Fibroblast of the aortic adventitia (primary cell): ENCODE data around the gene XYLT1. TPM values are rescaled to one million over a fixed set of nuclear protein-coding genes. Genes with fewer than 3 reads are reported as not detected.

Experiments used
- DNase-seq: peaks from one replicate; pipeline ENCODE4 v3.0.0-alpha.2; 2010; ENCODE audit warnings: low read depth
- H3K4me3 ChIP-seq: 2 replicates; pipeline ENCODE4 v1.5.1; 2011; ENCODE audit warnings: low read depth, mild to moderate bottlenecking, control low read depth, low read length, moderate library complexity
- CTCF ChIP-seq: IDR thresholded peaks from 2 replicates; pipeline ENCODE4 v1.5.1; 2011; ENCODE audit warnings: mild to moderate bottlenecking, low read length, control low read depth, inconsistent platforms; ENCODE audit not compliant: insufficient read depth
- total RNA-seq: library from RNA; depleted of rRNA; stranded (reverse); fragments of >200 nt; gene quantifications from 2 replicates; pipeline ENCODE4 v1.2.3, GENCODE V29; 2012; ENCODE audit warnings: low replicate concordance

The XYLT1 gene
- total RNA-seq, 1 donor = 32.7 TPM

GRCh38 chr16:17467923-17468540 lies 2.7 kb downstream of the XYLT1 start:
- TF ChIP-seq CTCF = peak; percentile 89
- peak; percentile 85 for DNase-seq
- H3K4me3 ChIP-seq = peak overlapping the region; percentile 75

DNA sequence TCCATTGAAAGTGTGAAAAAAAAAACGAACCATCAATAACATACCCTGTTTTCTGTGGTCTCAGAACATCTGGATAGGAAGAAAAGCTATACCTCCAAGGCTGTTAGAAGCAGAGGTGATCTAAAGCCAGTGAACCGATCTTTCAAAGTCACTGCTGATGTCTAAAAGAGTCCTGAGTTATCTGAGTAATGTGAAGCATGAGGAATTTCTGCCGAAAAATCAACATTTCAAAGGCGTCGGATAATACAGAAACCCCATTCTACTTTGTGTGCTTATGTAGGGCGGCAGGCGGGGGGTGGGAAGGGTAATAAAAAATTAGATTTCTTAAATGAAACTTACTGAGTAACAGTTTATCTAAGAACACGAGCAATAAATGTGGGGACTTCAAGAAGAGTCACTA lies 3.9 kb downstream of the XYLT1 start:
- no peak overlapping the region for H3K4me3 ChIP-seq
- no peak for DNase-seq
- no peak for TF ChIP-seq CTCF

DNA sequence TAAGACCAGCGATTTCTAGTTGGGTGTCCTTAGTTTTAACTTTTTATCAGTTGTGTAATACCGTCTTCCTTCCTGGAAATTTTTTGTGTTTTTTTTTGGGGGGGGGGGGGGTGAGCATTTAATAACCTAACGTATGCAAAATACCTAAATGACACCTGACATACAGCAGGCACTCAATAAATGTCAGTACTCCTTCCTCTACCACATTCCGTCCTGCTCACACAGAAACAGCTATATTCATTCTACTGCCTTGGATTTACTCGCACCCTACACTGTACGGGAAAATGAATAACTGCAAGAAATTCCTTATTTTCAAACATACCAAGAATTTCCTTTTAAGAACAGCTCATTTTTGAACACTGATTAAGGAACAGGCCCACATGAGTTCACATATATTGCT lies 5.3 kb downstream of the XYLT1 start:
- H3K4me3 ChIP-seq = no peak overlapping the region
- no peak for DNase-seq
- TF ChIP-seq CTCF = no peak

- H3K4me3 ChIP-seq = no peak overlapping the region
- no peak for TF ChIP-seq CTCF
- DNase-seq = no peak
Measured at GRCh38 chr16:17463335-17463734, 7.4 kb downstream of the XYLT1 start.

DNA sequence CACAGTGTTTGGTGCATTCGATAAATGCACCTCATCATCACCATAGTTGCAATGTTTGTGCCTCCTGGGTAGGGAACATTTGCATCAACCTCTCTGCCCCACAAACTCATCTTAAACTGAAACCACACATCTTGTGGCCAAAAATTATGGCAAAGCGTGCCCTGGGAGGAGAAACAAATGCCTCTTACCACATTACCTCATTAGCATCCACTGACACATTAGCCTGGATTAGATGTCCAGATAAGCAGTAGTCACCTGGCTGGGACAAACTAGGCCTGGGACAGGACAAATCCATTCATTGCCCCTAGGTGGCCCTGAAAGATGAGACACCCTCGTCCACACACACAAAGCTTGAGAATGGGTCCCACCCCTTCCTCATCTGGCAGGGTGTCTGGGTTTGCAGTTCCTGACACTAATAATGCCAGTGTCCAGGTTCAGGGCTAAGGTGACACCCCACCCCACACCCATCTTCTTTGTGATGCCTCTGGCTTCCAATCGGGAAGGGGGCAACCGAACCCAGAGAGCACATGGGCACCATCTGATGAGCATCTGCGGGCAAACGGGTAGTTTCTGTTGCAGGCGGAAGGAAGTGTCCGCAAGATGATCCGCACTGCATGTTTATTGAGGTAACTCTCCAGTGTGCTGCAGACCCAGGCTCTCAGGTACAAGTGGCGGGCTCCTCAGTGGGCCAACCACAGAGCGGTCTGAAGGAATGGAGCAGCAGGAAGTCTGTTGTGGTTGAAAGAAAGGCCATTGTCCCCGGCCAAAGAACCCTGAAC lies 8.6 kb downstream of the XYLT1 start:
- TF ChIP-seq CTCF = no peak
- H3K4me3 ChIP-seq = no peak overlapping the region
- no peak for DNase-seq

DNA sequence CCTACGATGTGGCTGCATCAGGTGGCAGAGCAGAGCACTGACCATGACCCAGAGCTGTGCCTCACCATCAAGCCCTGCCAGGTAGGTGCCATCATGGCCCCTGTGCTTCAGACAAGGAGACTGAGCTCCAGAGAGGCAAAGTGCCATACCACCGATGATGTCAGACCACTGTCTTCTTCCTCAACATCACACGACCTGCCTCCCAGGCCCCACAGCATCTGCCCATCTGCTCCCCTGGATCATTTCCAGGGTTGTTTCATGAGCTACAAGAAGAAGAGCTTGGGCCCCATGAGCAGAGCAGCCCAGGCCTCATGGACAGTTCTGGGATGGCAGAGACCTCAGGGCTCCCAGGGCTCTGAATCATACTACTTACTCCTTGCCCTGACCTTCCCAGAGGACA lies 9.9 kb downstream of the XYLT1 start:
- H3K4me3 ChIP-seq = no peak overlapping the region
- no peak for TF ChIP-seq CTCF
- no peak for DNase-seq
